GM18499 (cell line): ENCODE results near the gene DDX47.
"Not testable (repeated sequence)": the region's sequence is repeated elsewhere in the genome, so short reads cannot be mapped to it uniquely, and the experiment has no call there.

Experiments
- ATAC-seq: cut with Tn5 transposase; IDR thresholded peaks from one replicate; pipeline ENCODE4 v1.9.1; 2021; ENCODE audit warnings: moderate number of reproducible peaks; ENCODE audit not compliant: insufficient read depth, unreplicated experiment

Gene DDX47

DNA sequence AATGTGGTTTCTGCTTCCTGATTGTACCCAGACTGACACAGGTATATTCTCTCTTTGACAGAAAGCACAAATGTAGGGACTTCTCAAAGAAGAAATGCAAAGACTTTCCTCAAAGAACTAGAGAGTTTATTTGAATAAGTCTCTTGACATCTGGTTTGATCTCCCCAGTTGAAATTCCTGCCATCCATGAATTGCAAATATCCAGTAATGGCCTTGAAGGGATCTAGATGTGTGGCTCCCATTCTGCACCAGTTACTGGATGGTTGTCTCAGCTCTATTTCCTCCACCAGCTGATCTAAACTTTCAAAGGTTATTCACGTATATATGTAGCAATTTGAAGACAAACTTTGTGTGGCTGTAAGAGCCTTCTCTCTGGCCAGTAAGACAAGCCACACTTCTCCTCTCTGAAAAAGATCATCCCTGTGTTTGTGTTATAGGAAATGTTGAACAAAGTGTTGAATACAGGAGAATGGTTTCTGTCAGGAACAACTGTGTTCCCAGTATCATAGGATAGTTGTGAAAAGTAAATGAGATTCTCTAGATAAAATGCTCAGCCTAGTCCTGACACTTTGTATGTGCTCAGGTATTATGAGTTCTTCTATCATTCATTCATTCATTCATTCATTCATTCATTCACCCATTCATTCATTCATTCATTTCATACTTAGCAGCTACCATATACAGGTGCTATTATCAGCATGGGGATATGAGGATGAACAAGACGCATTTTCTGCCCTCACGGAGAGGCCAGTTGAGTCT, 55.5 kb downstream of the DDX47 start:
- no peak for ATAC-seq

DNA sequence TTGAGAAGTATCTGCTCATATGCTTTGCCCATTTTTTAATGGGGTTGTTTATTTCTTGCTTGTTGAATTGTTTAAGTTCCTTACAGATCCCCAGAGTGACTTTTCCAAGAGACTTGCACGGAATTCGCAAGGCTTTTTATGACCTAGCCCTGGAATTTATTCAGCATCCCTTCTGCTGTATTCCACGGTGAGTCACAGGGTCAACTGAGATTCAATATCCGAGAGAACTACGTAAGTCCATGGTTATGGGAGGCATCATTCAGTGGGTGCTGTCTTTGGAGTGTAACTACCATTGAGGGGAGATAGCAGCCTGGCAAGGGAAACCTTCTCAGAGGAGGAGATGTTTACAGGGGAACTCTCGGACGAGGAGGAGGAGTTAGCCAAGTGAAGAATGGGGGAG, 57.3 kb downstream of the DDX47 start:
- ATAC-seq = no peak

DNA sequence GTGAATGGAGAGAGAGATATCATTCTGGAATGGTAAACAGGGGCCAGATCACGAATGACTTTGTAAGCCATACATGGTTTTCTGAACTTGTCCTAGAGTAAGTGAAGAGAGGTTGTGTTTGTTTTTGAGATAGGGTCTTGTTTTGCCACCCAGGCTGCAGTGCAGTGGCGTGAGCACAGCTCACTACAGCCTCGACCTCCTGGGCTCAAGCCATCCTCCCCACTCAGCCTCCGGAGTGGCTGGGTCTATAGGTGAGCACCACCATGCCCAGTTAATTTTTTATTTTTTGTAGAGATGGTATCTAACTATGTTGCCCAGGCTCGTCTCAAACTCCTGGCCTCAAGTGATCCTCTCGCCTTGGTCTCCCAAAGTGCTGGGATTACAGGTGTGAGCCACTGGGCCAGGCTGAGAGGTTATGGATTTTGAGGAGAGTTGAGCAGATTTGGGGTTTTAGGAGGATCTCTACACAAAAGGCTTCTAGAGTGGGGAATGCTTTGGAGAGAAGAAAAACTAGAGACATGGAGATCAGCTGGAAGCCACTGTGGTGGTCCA, 58.5 kb downstream of the DDX47 start:
- no peak for ATAC-seq

DNA sequence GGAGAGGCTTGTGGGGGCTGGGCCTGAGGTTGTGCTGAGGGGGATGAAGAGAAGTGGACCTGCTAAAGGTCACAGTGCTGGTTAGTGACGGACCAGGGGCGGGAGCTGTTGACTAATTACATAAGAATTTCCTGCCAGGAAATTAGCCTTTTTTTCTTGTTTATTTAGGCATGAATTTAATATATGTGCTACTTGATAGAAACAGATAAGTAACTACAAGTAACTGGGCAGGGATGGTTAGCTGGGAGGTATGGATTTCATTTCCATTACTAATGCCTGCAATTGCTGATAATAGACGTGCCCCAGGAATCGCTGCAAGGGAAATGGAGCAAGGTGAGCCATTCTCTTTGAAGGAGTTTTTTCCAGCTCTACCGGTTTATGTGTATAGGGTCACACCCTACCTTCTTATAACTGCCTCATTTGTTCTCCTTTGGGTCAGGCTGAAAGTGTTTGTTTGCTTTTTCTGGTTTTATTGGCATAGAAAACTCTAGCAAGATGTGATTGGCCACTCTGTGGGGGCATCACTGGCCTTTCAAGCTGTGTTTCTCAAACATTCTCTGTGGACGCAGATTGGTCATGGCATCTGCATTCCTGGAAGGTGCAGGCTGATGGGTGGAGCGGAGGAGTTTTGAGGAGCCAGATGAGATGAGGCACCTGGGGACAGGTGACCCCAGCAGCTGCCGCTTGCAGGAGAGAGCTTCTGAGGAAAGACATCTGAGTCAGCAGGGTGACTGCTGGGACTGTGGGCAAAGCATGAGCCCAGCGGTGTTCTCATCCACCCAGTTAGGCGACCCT, 59.2 kb downstream of the DDX47 start:
- ATAC-seq = no peak

DNA sequence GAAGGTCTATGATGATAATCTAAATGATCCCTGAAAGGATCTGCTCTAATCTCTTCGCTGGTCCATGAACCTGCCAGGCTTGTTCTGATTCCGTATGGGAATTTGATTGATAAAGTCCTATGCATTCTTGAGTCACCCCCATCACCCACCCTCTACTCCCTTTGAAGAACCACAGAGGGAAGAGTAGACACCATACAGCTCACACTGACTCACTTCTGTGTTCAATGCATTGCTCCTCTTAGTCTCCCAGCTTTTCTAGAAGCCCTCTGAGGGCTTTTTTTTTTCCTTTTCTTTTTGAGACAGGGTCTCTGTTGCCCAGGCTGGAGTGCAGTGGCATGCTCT, 59.8 kb downstream of the DDX47 start:
- ATAC-seq = no peak

DNA sequence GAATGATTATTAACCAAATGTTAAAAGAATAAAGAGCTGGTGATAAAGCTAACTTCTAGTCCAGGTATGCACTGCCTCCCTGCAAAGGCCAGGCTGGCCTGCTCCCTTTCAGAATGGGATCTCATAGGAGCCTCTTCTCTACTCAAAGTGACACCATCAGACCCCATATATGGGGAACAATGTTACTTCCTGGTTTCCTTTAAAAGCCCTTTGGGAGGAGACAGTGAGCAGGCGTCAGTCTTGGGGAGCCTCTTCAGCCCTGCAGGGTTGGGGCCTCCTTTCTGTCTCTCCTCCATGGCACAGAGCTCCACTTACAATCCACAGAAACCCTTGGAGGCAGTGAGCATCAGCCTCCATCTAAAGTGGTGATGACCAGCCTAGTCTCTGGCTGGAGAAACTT, 60.9 kb downstream of the DDX47 start:
- ATAC-seq = no peak

DNA sequence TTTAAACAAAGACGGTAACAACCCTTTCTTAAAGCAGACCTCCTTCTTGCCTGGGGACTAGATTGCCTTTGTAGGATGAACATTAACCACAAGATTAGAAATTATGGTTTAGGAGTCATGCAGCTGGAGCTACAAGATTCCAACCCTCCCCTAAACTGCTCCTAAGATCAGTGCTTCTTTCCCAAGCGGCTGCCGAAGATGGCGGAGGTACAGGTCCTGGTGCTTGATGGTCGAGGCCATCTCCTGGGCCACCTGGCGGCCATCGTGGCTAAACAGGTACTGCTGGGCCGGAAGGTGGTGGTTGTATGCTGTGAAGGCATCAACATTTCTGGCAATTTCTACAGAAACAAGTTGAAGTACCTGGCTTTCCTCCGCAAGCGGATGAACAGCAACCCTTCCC, 62.2 kb downstream of the DDX47 start:
- ATAC-seq = not testable (repeated sequence)

DNA sequence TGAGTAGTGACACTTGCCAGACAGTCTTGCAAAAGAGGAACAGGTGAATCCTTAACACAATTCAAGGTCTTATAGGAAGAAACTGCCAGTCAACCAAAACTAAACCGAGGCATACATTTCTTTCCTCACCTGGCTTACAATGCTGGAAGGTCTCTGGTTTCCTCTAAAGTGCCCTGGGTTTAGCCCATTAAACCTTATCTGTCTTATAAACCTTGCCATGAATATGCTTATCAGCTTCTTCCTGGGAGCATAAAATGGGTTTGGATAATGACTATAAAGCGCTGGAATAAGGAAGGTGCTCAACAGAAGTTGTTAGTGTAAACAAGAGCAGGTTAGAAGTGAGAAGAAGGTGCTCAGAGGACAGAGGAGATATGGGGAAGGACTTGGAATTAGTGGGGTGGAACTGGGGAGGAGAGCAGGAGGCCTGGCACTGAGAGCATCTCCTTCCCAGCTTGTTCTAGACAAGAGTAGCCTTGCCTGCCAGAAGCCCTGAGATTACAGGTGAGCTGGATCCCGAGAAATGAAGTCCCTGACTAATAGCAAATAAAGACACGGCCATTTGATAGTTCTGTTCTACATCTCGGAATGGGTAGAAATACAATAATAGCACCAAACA, 64.1 kb downstream of the DDX47 start:
- no peak for ATAC-seq

DNA sequence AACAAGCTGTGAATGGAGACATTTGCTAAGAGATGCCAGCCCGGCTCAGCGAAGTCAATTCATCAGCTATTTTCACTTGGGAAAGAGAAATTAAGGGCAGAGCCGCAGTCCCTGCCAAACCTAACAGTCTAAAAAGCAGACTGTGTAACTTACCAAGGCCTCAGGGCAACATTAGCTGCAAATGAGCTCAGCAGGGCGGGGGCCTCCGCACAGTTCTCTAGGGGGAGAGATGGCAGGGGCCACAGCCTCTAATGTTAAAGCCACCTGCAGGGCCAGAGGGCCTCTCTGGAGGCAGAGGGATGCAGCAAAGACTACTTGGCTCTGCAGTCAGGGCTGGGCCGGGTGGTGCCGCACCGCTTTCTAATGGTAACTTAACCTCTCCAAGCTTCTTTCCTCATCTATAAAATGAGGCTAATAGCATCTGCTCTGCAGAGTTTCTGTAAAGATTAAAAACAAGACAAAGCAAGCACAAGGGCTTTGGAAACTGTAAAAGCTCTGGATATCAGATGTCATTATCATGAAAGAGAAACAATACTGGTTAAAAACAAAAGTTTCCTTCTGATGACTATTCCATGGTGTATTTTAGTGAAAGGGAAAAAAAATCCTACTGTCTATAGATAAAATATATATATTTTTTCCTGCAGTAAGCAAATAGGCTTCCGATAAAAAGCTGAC, 64.8 kb downstream of the DDX47 start:
- no peak for ATAC-seq
